K562 (cell line): Measurements from ENCODE around the gene TRIAP1. TPM values are rescaled to one million over a fixed set of nuclear protein-coding genes. Genes with fewer than 3 reads are reported as not detected.
A peak's percentile ranks its signal among the peaks of the same experiment; 100 is the strongest.

ENCODE experiments used
- ATF1 ChIP-seq, 2 experiments: fragments of 450-650 bp in 1 of 2; IDR thresholded peaks; 2 replicates each; pipeline ENCODE4 v1.6.1; 2016; ENCODE audit warnings: missing compliant biosample characterization in 1 of 2, missing genetic modification characterization in 1 of 2
- CAMTA2 ChIP-seq: fragments of 250-450 bp; sonication (Bioruptor Pico); conservative IDR thresholded peaks from 2 replicates; pipeline ENCODE4 v1.5.1; 2022
- E2F8 ChIP-seq: fragments of 450-650 bp; IDR thresholded peaks from 2 replicates; pipeline ENCODE4 v1.7.1; 2018; ENCODE audit warnings: mild to moderate bottlenecking, low read depth; ENCODE audit not compliant: partially characterized antibody
- GTF3C2 ChIP-seq: IDR thresholded peaks from 3 replicates; pipeline ENCODE4 v1.6.1; 2011; ENCODE audit warnings: borderline replicate concordance, mild to moderate bottlenecking, moderate library complexity; ENCODE audit not compliant: insufficient read length; ENCODE audit errors: extremely low read depth
- HCFC1 ChIP-seq: IDR thresholded peaks from 2 replicates; pipeline ENCODE4 v1.6.1; 2012; ENCODE audit warnings: low read depth, low read length, improper control_type of control experiment
- HMGXB4 ChIP-seq: sonication (generic); formaldehyde crosslinking; IDR thresholded peaks from 2 replicates; pipeline ENCODE4 v1.8.1; 2023; ENCODE audit warnings: mild to moderate bottlenecking, missing genetic modification reagents
- HOMEZ ChIP-seq: fragments of 250-450 bp; sonication (Bioruptor Pico); IDR thresholded peaks from 2 replicates; pipeline ENCODE4 v1.4.0; 2020; ENCODE audit warnings: mild to moderate bottlenecking, moderate library complexity
- NRF1 ChIP-seq, 2 experiments: fragments of 450-650 bp; IDR thresholded peaks in 1 of 2; conservative IDR thresholded peaks in 1 of 2; 2 replicates each; pipeline ENCODE4 v1.6.1; 2014; ENCODE audit warnings: mild to moderate bottlenecking in 2 of 2
- SIRT6 ChIP-seq: IDR thresholded peaks from one replicate; pipeline ENCODE4 v1.6.1; 2012; ENCODE audit warnings: low read depth, mild to moderate bottlenecking, control low read depth, inconsistent platforms, low read length, moderate library complexity
- ZBTB12 ChIP-seq: fragments of 250-450 bp; sonication (Bioruptor Pico); IDR thresholded peaks from 2 replicates; pipeline ENCODE4 v1.4.0; 2020
- ZBTB49 ChIP-seq: sonication (generic); formaldehyde crosslinking; IDR thresholded peaks from 2 replicates; pipeline ENCODE4 v1.8.0; 2022; ENCODE audit warnings: missing genetic modification reagents, mild to moderate bottlenecking, borderline replicate concordance
- ZNF134 ChIP-seq: fragments of 250-450 bp; sonication (Bioruptor Pico); conservative IDR thresholded peaks from 2 replicates; pipeline ENCODE4 v1.4.0; 2020
- polyA plus RNA-seq, 8 experiments: library from polyadenylated mRNA; depleted of rRNA in 4 of 8; stranded (reverse) in 5 of 8; unstranded in 3 of 8; fragments of >200 nt; fragmentation: Nextera tagmentation in 2 of 8; fragmentation: Illumina TruSeq in 1 of 8; extraction: Ambion mirVana in 2 of 8; extraction: Trizol in 1 of 8; gene quantifications; 2 replicates each; pipeline versions ENCODE4 v1.2.1 to v1.2.3, GENCODE V29; 2011 to 2014; ENCODE audit warnings: inconsistent platforms in 1 of 8, missing spikeins in 1 of 8
- total RNA-seq, 7 experiments: library from RNA; depleted of rRNA in 6 of 7; stranded (reverse); fragments of >200 nt in 6 of 7; fragmentation: Illumina TruSeq in 2 of 7; extraction: Trizol in 2 of 7; gene quantifications; 2 replicates each; pipeline versions ENCODE4 v1.2.1 to v1.2.3, GENCODE V29; 2011 to 2021; ENCODE audit warnings: low replicate concordance in 1 of 7

The TRIAP1 gene
- total and polyA plus RNA-seq, 9 of the 15 experiments (the other 6 are each of a cell fraction or from before 2014, with no cell fraction given) = 37.3 to 354 (median 65.4) TPM

GRCh38 chr12:120437735-120438494, 8.3 kb downstream of the TRIAP1 start, which contains the start of gene COX6A1 (continued):
- TF ChIP-seq E2F8 = peak; percentile 77
- TF ChIP-seq ATF1 (CRISPR knock-in tag; IDR thresholded peaks at IDR 0.05) = no peak
- TF ChIP-seq ATF1 (tag; IDR thresholded peaks at IDR 0.05) = peak; percentile 51; the same call in 1 of the 2 replicates
- TF ChIP-seq HCFC1 = peak; percentile 48
- no peak for TF ChIP-seq GTF3C2
- no peak; the same call in 1 of the 2 replicates for TF ChIP-seq HMGXB4 (CRISPR knock-in tag)
- TF ChIP-seq HOMEZ = no peak
- TF ChIP-seq NRF1 (conservative IDR thresholded peaks at IDR 0.05 in 1 of 2, IDR thresholded peaks at IDR 0.05 in 1 of 2) = peak; percentile 100
- TF ChIP-seq ZBTB49 = no peak
- TF ChIP-seq ZNF134 (CRISPR knock-in tag) = no peak
- no peak for TF ChIP-seq ZBTB12 (CRISPR knock-in tag)
- TF ChIP-seq CAMTA2 (CRISPR knock-in tag) = no peak
- TF ChIP-seq SIRT6 = no peak
